GM23248 (cell line): ENCODE data around the gene THAP5.

Experiments used
- EZH2 ChIP-seq: fragments of 200-600 bp; sonication (generic); IDR thresholded peaks from 2 replicates; pipeline ENCODE4 v1.6.1; 2018; ENCODE audit warnings: antibody characterized with exemption, mild to moderate bottlenecking; ENCODE audit not compliant: insufficient read depth, poor library complexity, severe bottlenecking
- EZH2phosphoT487 ChIP-seq: fragments of 200-600 bp; sonication (generic); IDR thresholded peaks from 2 replicates; pipeline ENCODE4 v1.6.1; 2018; ENCODE audit warnings: antibody characterized with exemption, moderate library complexity, mild to moderate bottlenecking, low read depth; ENCODE audit not compliant: insufficient read depth

- no peak for TF ChIP-seq EZH2
- no peak for TF ChIP-seq EZH2phosphoT487
These were observed 40.2 kb downstream of the THAP5 start for GRCh38 chr7:108529341-108529740.
